BJ (cell line): ENCODE data around the gene OR4K15. TPM values are rescaled to one million over a fixed set of nuclear protein-coding genes. Genes with fewer than 3 reads are reported as not detected.

Experiments used
- CTCF ChIA-PET: fragments of 350-600 bp; formaldehyde crosslinking; extraction: SDS; loops from one replicate; lab custom pipeline; 2021; ENCODE audit warnings: antibody characterized with exemption, inconsistent platforms; lab: Yijun Ruan, JAX
- POLR2A ChIA-PET: fragments of 300-600 bp; sonication (Branson Sonifier 250); formaldehyde crosslinking; extraction: SDS; loops from one replicate; lab custom pipeline; 2021; ENCODE audit warnings: antibody characterized with exemption; lab: Charles Lee
- DNase-seq: peaks from one replicate; pipeline ENCODE4 v3.0.0-alpha.2; 2011; ENCODE audit warnings: low read depth
- H3K27me3 ChIP-seq: 2 replicates; pipeline ENCODE4 v1.6.0; 2011; ENCODE audit warnings: low read length; ENCODE audit not compliant: control insufficient read depth, insufficient read depth
- H3K36me3 ChIP-seq: 2 replicates; pipeline ENCODE4 v1.5.1; 2011; ENCODE audit warnings: low read length; ENCODE audit not compliant: control insufficient read depth, insufficient read depth
- H3K4me3 ChIP-seq: 2 replicates; pipeline ENCODE4 v1.5.1; 2011; ENCODE audit warnings: low read depth, mild to moderate bottlenecking, control low read depth, low read length
- CTCF ChIP-seq: IDR thresholded peaks from 2 replicates; pipeline ENCODE4 v1.5.1; 2011; ENCODE audit warnings: low read depth, mild to moderate bottlenecking, control low read depth, inconsistent platforms, low read length, moderate library complexity; ENCODE audit not compliant: insufficient read depth
- polyA plus RNA-seq: library from polyadenylated mRNA; depleted of rRNA; stranded (reverse); fragments of >200 nt; gene quantifications from 2 replicates; pipeline ENCODE4 v1.2.3, GENCODE V29; 2011; rRNA removed

Gene OR4K15
- polyA plus RNA-seq, 1 experiment, result not detected

DNA sequence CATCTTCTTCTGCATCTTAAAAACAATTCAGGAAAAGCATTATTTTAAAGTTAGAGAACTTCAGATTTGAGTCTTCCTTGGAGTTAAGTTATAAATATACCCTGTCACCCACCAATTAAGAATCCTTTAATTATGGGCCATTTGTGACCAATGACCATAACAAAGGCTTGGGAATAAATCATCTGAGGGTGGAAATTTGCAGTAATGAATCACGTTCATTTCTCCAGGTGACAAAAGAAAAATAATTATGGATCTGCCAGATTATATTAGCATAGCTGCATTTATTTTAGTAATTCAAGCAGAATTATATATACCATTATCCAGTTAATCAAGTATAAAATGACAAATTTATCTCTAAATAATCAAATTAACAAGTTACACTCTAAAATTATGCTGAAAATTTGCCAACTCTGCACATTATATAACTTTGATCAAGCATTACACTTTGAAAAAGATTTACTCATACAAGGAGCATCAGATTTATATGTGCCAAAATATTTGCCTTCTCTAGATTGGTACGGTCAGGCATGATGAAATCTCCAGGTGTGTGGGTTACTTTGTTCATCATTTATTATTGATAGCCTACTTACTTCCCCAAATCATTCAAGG is 44.0 kb downstream of the OR4K15 start, which contains the start of gene OR4K14:
Gene OR4K14 (minus strand): TSS at position 51 of the 609 bp plus-strand sequence. CDS start 4,114 bp downstream, outside the sequence.
- no peak for TF ChIP-seq CTCF
- POLR2A ChIA-PET, result no interaction called here
- H3K27me3 ChIP-seq, result no peaks in the 10 kb centered on the region
- DNase-seq, result no peak
- no peaks in the 10 kb centered on the region for H3K36me3 ChIP-seq
- no peak within 1 kb of the TSS for H3K4me3 ChIP-seq
- CTCF ChIA-PET, result no interaction called here

Other genes starting within 250 kb of the OR4K15 start
- not detected in 2 replicates for gene OR4Q3, start 232.0 kb upstream of the OR4K15 start, polyA plus RNA-seq
- gene OR4M1, start 202.1 kb upstream of the OR4K15 start, polyA plus RNA-seq, result not detected in 2 replicates
- gene OR4N2, start 171.8 kb upstream of the OR4K15 start, polyA plus RNA-seq, result not detected in 2 replicates
- gene OR4K2, start 100.4 kb upstream of the OR4K15 start, polyA plus RNA-seq, result not detected in 2 replicates
- not detected in 2 replicates for gene OR4K5, start 55.0 kb upstream of the OR4K15 start, polyA plus RNA-seq
- not detected in 2 replicates for gene OR4K1, start 44.7 kb upstream of the OR4K15 start, polyA plus RNA-seq
- gene OR4Q2, start 26.6 kb downstream of the OR4K15 start, polyA plus RNA-seq, result not detected in 2 replicates
- gene OR4K14, start 43.7 kb downstream of the OR4K15 start, polyA plus RNA-seq, result not detected in 2 replicates
- gene OR4K13, start 60.4 kb downstream of the OR4K15 start, polyA plus RNA-seq, result not detected in 2 replicates
- not detected in 2 replicates for gene OR4L1, start 84.5 kb downstream of the OR4K15 start, polyA plus RNA-seq
- not detected in 2 replicates for gene OR4K17, start 135.1 kb downstream of the OR4K15 start, polyA plus RNA-seq
- gene OR4N5, start 163.2 kb downstream of the OR4K15 start, polyA plus RNA-seq, result not detected in 2 replicates
- not detected in 2 replicates for gene OR11G2, start 215.3 kb downstream of the OR4K15 start, polyA plus RNA-seq
- not detected in 2 replicates for gene OR11H6, start 248.1 kb downstream of the OR4K15 start, polyA plus RNA-seq